SK-N-SH (cell line): ENCODE results near the gene FCER1G. TPM values are rescaled to one million over a fixed set of nuclear protein-coding genes. Genes with fewer than 3 reads are reported as not detected.

Experiments
- CTCF ChIA-PET: fragments of 300-600, 350-600 bp; formaldehyde crosslinking; extraction: SDS; loops from one replicate; lab custom pipeline; 2021; lab: Yijun Ruan, JAX
- POLR2A ChIA-PET: fragments of 350-600 bp; sonication (Branson Sonifier 250); formaldehyde crosslinking; extraction: SDS; loops from one replicate; lab custom pipeline; 2020; ENCODE audit warnings: antibody characterized with exemption, inconsistent platforms; lab: Yijun Ruan, JAX
- DNase-seq: peaks from one replicate; pipeline ENCODE4 v3.0.0; 2012
- H2AFZ ChIP-seq: fragments of 200-600 bp; sonication (generic); 2 replicates; pipeline ENCODE4 v1.8.1; 2016; ENCODE audit warnings: antibody characterized with exemption, mild to moderate bottlenecking, low read depth
- H3F3A ChIP-seq: fragments of 200-600 bp; sonication (generic); replicated peaks from 2 replicates; pipeline ENCODE3; 2016; ENCODE audit warnings: antibody characterized with exemption, mild to moderate bottlenecking; ENCODE audit not compliant: insufficient read depth
- H3K27ac ChIP-seq, 2 experiments: fragments of 200-500 bp in 1 of 2; fragments of 200-600 bp in 1 of 2; sonication (Bioruptor generic) in 1 of 2; sonication (generic), shearing (Covaris generic) in 1 of 2; 2 replicates each; pipeline versions ENCODE4 v1.5.1 to v1.6.1; 2014 to 2016; ENCODE audit warnings: low read depth in 2 of 2, inconsistent platforms in 1 of 2, low read length in 1 of 2, mild to moderate bottlenecking in 1 of 2, mixed read lengths in 1 of 2
- H3K27me3 ChIP-seq: fragments of 200-600 bp; sonication (generic), shearing (Covaris generic); 2 replicates; pipeline ENCODE4 v1.6.1; 2016; ENCODE audit warnings: mixed run types; ENCODE audit not compliant: insufficient read depth
- H3K36me3 ChIP-seq, 2 experiments: fragments of 200-500 bp in 1 of 2; fragments of 200-600 bp in 1 of 2; sonication (Bioruptor generic) in 1 of 2; sonication (generic) in 1 of 2; replicated peaks in 1 of 2; 2 replicates each; pipeline versions ENCODE3 to v1.5.1; 2014 to 2016; ENCODE audit warnings: low read length in 1 of 2, mild to moderate bottlenecking in 1 of 2; ENCODE audit not compliant: insufficient read depth in 2 of 2, control insufficient read depth in 1 of 2
- H3K4me1 ChIP-seq, 2 experiments: fragments of 200-500 bp in 1 of 2; fragments of 200-600 bp in 1 of 2; sonication (Bioruptor generic) in 1 of 2; sonication (generic), shearing (Covaris generic) in 1 of 2; 2 replicates each; pipeline versions ENCODE4 v1.5.1 to v1.6.1; 2014 to 2016; ENCODE audit warnings: low read depth in 1 of 2, low read length in 1 of 2, mixed run types in 1 of 2; ENCODE audit not compliant: insufficient read depth in 2 of 2, control insufficient read depth in 1 of 2
- H3K4me2 ChIP-seq: fragments of 200-600 bp; sonication (generic), shearing (Covaris generic); 2 replicates; pipeline ENCODE4 v1.6.1; 2017; ENCODE audit warnings: mixed run types
- H3K4me3 ChIP-seq, 2 experiments: fragments of 200-500 bp in 1 of 2; fragments of 200-600 bp in 1 of 2; sonication (Bioruptor generic) in 1 of 2; sonication (generic), shearing (Covaris generic) in 1 of 2; 2 replicates each; pipeline versions ENCODE4 v1.5.1 to v1.8.1; 2014 to 2016; ENCODE audit warnings: low read depth in 2 of 2, inconsistent platforms in 1 of 2, low read length in 1 of 2, mild to moderate bottlenecking in 1 of 2, mixed read lengths in 1 of 2, moderate library complexity in 1 of 2
- H3K79me2 ChIP-seq: fragments of 200-600 bp; sonication (generic); 2 replicates; pipeline ENCODE4 v1.8.1; 2017; ENCODE audit warnings: mild to moderate bottlenecking; ENCODE audit not compliant: insufficient read depth
- H3K9ac ChIP-seq: fragments of 200-600 bp; sonication (generic); 2 replicates; pipeline ENCODE4 v1.6.1; 2017; ENCODE audit warnings: mixed run types
- H3K9me2 ChIP-seq: fragments of 200-600 bp; sonication (generic); 2 replicates; pipeline ENCODE4 v1.6.1; 2017; ENCODE audit warnings: mixed run types
- H3K9me3 ChIP-seq: fragments of 200-600 bp; sonication (generic); 2 replicates; pipeline ENCODE4 v1.6.1; 2017; ENCODE audit warnings: mixed run types, mild to moderate bottlenecking, moderate library complexity
- H4K20me1 ChIP-seq: fragments of 200-600 bp; sonication (generic); 2 replicates; pipeline ENCODE4 v1.6.1; 2017; ENCODE audit warnings: mild to moderate bottlenecking, mixed run types; ENCODE audit not compliant: insufficient read depth
- CTCF ChIP-seq: fragments of 200-600 bp; sonication (generic); IDR thresholded peaks from 2 replicates; pipeline ENCODE4 v1.6.1; 2017; ENCODE audit warnings: antibody characterized with exemption, mild to moderate bottlenecking, moderate library complexity
- FOSL2 ChIP-seq: IDR thresholded peaks from 2 replicates; pipeline ENCODE4 v1.4.0; 2012; ENCODE audit warnings: low read depth, mild to moderate bottlenecking, moderate library complexity, borderline replicate concordance
- FOXJ3 ChIP-seq: sonication (generic); formaldehyde crosslinking; IDR thresholded peaks from 2 replicates; pipeline ENCODE4 v1.5.1; 2020; ENCODE audit warnings: mild to moderate bottlenecking, missing genetic modification reagents
- PBX3 ChIP-seq: IDR thresholded peaks from 2 replicates; pipeline ENCODE4; 2012
- RAD21 ChIP-seq: IDR thresholded peaks from 2 replicates; pipeline ENCODE4 v1.6.1; 2012; ENCODE audit warnings: mild to moderate bottlenecking, low read length
- RFX5 ChIP-seq: IDR thresholded peaks from 2 replicates; pipeline ENCODE4 v1.6.1; 2012; ENCODE audit warnings: mild to moderate bottlenecking, improper control_type of control experiment, low read length
- SMC3 ChIP-seq: IDR thresholded peaks from 2 replicates; pipeline ENCODE4 v1.6.1; 2012; ENCODE audit warnings: low read depth, low read length, improper control_type of control experiment
- TAF1 ChIP-seq: IDR thresholded peaks from 2 replicates; pipeline ENCODE4 v1.6.1; 2012; ENCODE audit warnings: low read depth, mild to moderate bottlenecking, low read length, moderate library complexity, borderline replicate concordance
- TCF12 ChIP-seq: IDR thresholded peaks from 2 replicates; pipeline ENCODE4 v1.4.0; 2012
- TEAD4 ChIP-seq: IDR thresholded peaks from 2 replicates; pipeline ENCODE4 v1.4.0; 2012; ENCODE audit warnings: mild to moderate bottlenecking, borderline replicate concordance; ENCODE audit not compliant: insufficient read depth
- USF1 ChIP-seq: IDR thresholded peaks from 2 replicates; pipeline ENCODE4 v1.4.0; 2012; ENCODE audit warnings: low read depth, borderline replicate concordance
- YY1 ChIP-seq: IDR thresholded peaks from 2 replicates; pipeline ENCODE4 v1.4.0; 2012; ENCODE audit warnings: low read depth, mild to moderate bottlenecking
- WGBS: methylation state at CpG from one replicate; pipeline ENCODE4 v1.1.6; 2017; ENCODE audit warnings: low lambda C conversion rate; 5-methylcytosine and 5-hydroxymethylcytosine counted together
- polyA plus RNA-seq, 3 experiments: library from polyadenylated mRNA; depleted of rRNA; stranded (reverse); fragments of >200 nt; gene quantifications; 2 replicates each; pipeline ENCODE4 v1.2.3, GENCODE V29; 2012

Gene FCER1G
- polyA plus RNA-seq, 1 of the 3 experiments (the other 2 are of a cell fraction), result 0.61 TPM

- H3K4me3 ChIP-seq, result no peak overlapping the region
- H3K4me2 ChIP-seq, result no peak overlapping the region
- H3K36me3 ChIP-seq, result peaks cover 11 to 24% of the 10 kb centered on the region in 2 experiments
- H4K20me1 ChIP-seq, result no peaks in the 10 kb centered on the region
- no peak for DNase-seq
- no peak for TF ChIP-seq TAF1
- TF ChIP-seq TCF12, result no peak
- no peak for TF ChIP-seq RAD21
- TF ChIP-seq FOXJ3 (CRISPR knock-in tag), result no peak
- TF ChIP-seq SMC3, result no peak
- no peak for TF ChIP-seq YY1
- no peak for TF ChIP-seq PBX3
- TF ChIP-seq FOSL2, result no peak
- CTCF ChIA-PET, result interaction anchor here (1.2 to 6.8 kb wide), 7 partner anchors 8 to 181 kb away, joined by 3 to 65 read pairs (median 11); partner anchors contain the start of genes PPOX and TOMM40L
- WGBS, result 95% methylated on average over 5 of the region's 5 CpGs
- peaks cover 12% of the 10 kb centered on the region for H3F3A ChIP-seq
- no peaks in the 10 kb centered on the region for H3K9me3 ChIP-seq
- peak overlapping the region in 1 of 2 experiments; percentile 99; a peak in 2 of 4 replicates for H3K27ac ChIP-seq
- peaks cover 33 to 71% of the 10 kb centered on the region in 2 experiments for H3K4me1 ChIP-seq
- H3K79me2 ChIP-seq, result peaks cover 33% of the 10 kb centered on the region
- POLR2A ChIA-PET, result no interaction called here
- H2AFZ ChIP-seq, result no peak overlapping the region
- H3K9me2 ChIP-seq, result no peaks in the 10 kb centered on the region
- H3K9ac ChIP-seq, result no peak overlapping the region
- no peaks in the 10 kb centered on the region for H3K27me3 ChIP-seq
Measured at GRCh38 chr1:161200421-161200991, 14.6 kb upstream of the FCER1G start.

- Histone ChIP-seq H3K27ac (peak overlapping the region; percentile 74 to 99), H3K4me1 (peaks cover 33 to 65% of the 10 kb centered on the region in 2 experiments), H4K20me1 (no peaks in the 10 kb centered on the region), H3F3A (peaks cover 13% of the 10 kb centered on the region), H3K4me3 (peak overlapping the region in 1 of 2 experiments; percentile 78; a peak in 2 of 4 replicates), H3K9me2 (no peaks in the 10 kb centered on the region), H3K9me3 (no peaks in the 10 kb centered on the region), H3K9ac (peak overlapping the region; percentile 82), H2AFZ (peak overlapping the region; percentile 93), H3K27me3 (no peaks in the 10 kb centered on the region), H3K36me3 (peaks cover 18 to 27% of the 10 kb centered on the region in 2 experiments), H3K4me2 (peak overlapping the region; percentile 79), H3K79me2 (peaks cover 39% of the 10 kb centered on the region)
- 93% methylated on average over 13 of the region's 13 CpGs for WGBS
- TF ChIP-seq CTCF (no peak), USF1 (no peak), RFX5 (no peak), TEAD4 (no peak), RAD21 (no peak)
- no peak for DNase-seq
- CTCF ChIA-PET, result interaction anchor here (1.1 to 6.8 kb wide), 14 partner anchors 8 to 189 kb away, joined by 3 to 65 read pairs (median 10); partner anchors contain the start of genes APOA2, B4GALT3, PPOX and SDHC
- POLR2A ChIA-PET, result interaction anchor here (0.6 to 2.1 kb wide), 12 partner anchors 10 to 188 kb away, joined by 3 to 19 read pairs (median 4); partner anchors contain the start of genes APOA2, FCER1G, NIT1 and PFDN2
Measured at GRCh38 chr1:161200992-161201835, 13.9 kb upstream of the FCER1G start.
